K562 (cell line): ENCODE data around the gene KIFC3. TPM values are rescaled to one million over a fixed set of nuclear protein-coding genes. Genes with fewer than 3 reads are reported as not detected.

Experiments used
- ATAC-seq: fragments of 200-7000 bp; cut with Tn5 transposase; 3 replicates; pipeline ENCODE4 v1.9.1; 2020; ENCODE audit warnings: moderate library complexity
- BruUV-seq: library from RNA; stranded (reverse); fragments of 400-500 nt; replicated peaks from 2 replicates; lab custom pipeline; 2021; lab: Mats Ljungman, UMichigan
- CTCF ChIA-PET: fragments of 300-600 bp; formaldehyde crosslinking; extraction: SDS; loops from one replicate; lab custom pipeline; 2021; ENCODE audit warnings: low intra/inter-chr PET ratio; lab: Yijun Ruan, JAX
- POLR2A ChIA-PET: fragments of 300-600, 350-650 bp; sonication (Branson Sonifier 250); formaldehyde crosslinking; extraction: SDS; loops from one replicate; lab custom pipeline; 2021; ENCODE audit warnings: antibody characterized with exemption, inconsistent platforms; lab: Yijun Ruan, JAX
- DNase-seq, 4 experiments: peaks; one replicate each; pipeline versions ENCODE4 v3.0.0 to v3.0.0-alpha.2; 2011 to 2018; ENCODE audit warnings: low spot score in 3 of 4, mixed read lengths in 3 of 4; ENCODE audit errors: extremely low read depth in 1 of 4
- FAIRE-seq: peaks from 2 replicates; lab custom pipeline; 2011; peaks lifted over from hg19 to GRCh38; lab: Jason Lieb, UNC
- H2AFZ ChIP-seq: 2 replicates; pipeline ENCODE4 v1.6.0; 2011; ENCODE audit warnings: low read depth, low read length, control low read depth, inconsistent platforms
- H3K27ac ChIP-seq: fragments of 200-600 bp; 3 replicates; pipeline ENCODE4 v1.8.0; 2011; ENCODE audit warnings: low read depth, mild to moderate bottlenecking, control low read depth, inconsistent platforms, low read length, moderate library complexity, mixed read lengths; ENCODE audit errors: extremely low read depth
- H3K27me3 ChIP-seq, 2 experiments: fragments of 300-600 bp in 1 of 2; 2 replicates in 1 of 2; 3 replicates in 1 of 2; pipeline versions ENCODE4 v1.6.0 to v1.8.0; 2011; ENCODE audit warnings: inconsistent platforms in 2 of 2, low read length in 2 of 2, mild to moderate bottlenecking in 1 of 2, mixed read lengths in 1 of 2, moderate library complexity in 1 of 2; ENCODE audit not compliant: control insufficient read depth in 2 of 2, insufficient read depth in 2 of 2
- H3K36me3 ChIP-seq: fragments of 300-600 bp; 3 replicates; pipeline ENCODE4 v1.8.0; 2011; ENCODE audit warnings: mild to moderate bottlenecking, low read length, inconsistent platforms; ENCODE audit not compliant: control insufficient read depth, insufficient read depth
- H3K4me1 ChIP-seq, 2 experiments: fragments of 200-600 bp in 1 of 2; replicated peaks in 1 of 2; 2 replicates in 1 of 2; 3 replicates in 1 of 2; pipeline versions ENCODE4 v1.5.1 to v1.8.0; 2011; ENCODE audit warnings: inconsistent platforms in 2 of 2, low read length in 2 of 2, mild to moderate bottlenecking in 1 of 2, mixed read lengths in 1 of 2, moderate library complexity in 1 of 2; ENCODE audit not compliant: control insufficient read depth in 2 of 2, insufficient read depth in 2 of 2
- H3K4me2 ChIP-seq: 2 replicates; pipeline ENCODE4 v1.6.1; 2011; ENCODE audit warnings: low read length, control low read depth, inconsistent platforms, mixed read lengths; ENCODE audit not compliant: insufficient read depth
- H3K4me3 ChIP-seq: fragments of 200-600 bp; sonication (generic), shearing (Covaris generic); 2 replicates; pipeline ENCODE4 v1.5.1; 2016; ENCODE audit warnings: control low read depth, inconsistent platforms
- H3K79me2 ChIP-seq: fragments of 200-600 bp; 3 replicates; pipeline ENCODE4 v1.8.0; 2011; ENCODE audit warnings: low read length, inconsistent platforms; ENCODE audit not compliant: control insufficient read depth, insufficient read depth
- H3K9ac ChIP-seq, 2 experiments: 2 replicates each; pipeline versions ENCODE4 v1.6.0 to v1.6.1; 2011; ENCODE audit warnings: low read depth in 2 of 2, low read length in 2 of 2, control low read depth in 1 of 2, inconsistent platforms in 1 of 2, mild to moderate bottlenecking in 1 of 2, mixed read lengths in 1 of 2; ENCODE audit not compliant: insufficient read depth in 1 of 2
- H3K9me1 ChIP-seq: one replicate; pipeline ENCODE4 v1.6.0; 2011; ENCODE audit warnings: inconsistent platforms, mild to moderate bottlenecking, low read length, moderate library complexity; ENCODE audit not compliant: control insufficient read depth, insufficient read depth
- H3K9me3 ChIP-seq: replicated peaks from 2 replicates; pipeline ENCODE4 v1.5.1; 2011; ENCODE audit warnings: low read depth, low read length, inconsistent platforms; ENCODE audit not compliant: control insufficient read depth, insufficient read depth
- H4K20me1 ChIP-seq: replicated peaks from 2 replicates; pipeline ENCODE4 v1.6.1; 2011; ENCODE audit warnings: low read length, inconsistent platforms, mixed read lengths; ENCODE audit not compliant: control insufficient read depth, insufficient read depth
- ADNP ChIP-seq: fragments of 200-800 bp; sonication (Bioruptor generic); IDR thresholded peaks from 2 replicates; pipeline ENCODE4 v1.6.1; 2016; ENCODE audit warnings: missing genetic modification characterization, missing compliant biosample characterization
- CBX8 ChIP-seq: fragments of 200-600 bp; sonication (generic); IDR thresholded peaks from 2 replicates; pipeline ENCODE4 v1.6.1; 2012; ENCODE audit warnings: borderline replicate concordance, mixed run types, low read depth, mild to moderate bottlenecking, moderate library complexity, mixed read lengths, low read length, control low read depth, inconsistent platforms; ENCODE audit not compliant: poor library complexity, severe bottlenecking; ENCODE audit errors: extremely low read depth
- EGR1 ChIP-seq: fragments of 450-650 bp; conservative IDR thresholded peaks from 2 replicates; pipeline ENCODE4 v1.6.1; 2017; ENCODE audit warnings: mild to moderate bottlenecking
- EP300 ChIP-seq: IDR thresholded peaks from 2 replicates; pipeline ENCODE4 v1.6.1; 2012; ENCODE audit warnings: low read length, improper control_type of control experiment
- GATAD2B ChIP-seq: fragments of 450-650 bp; IDR thresholded peaks from 2 replicates; pipeline ENCODE4 v1.6.1; 2017; ENCODE audit warnings: mild to moderate bottlenecking, borderline replicate concordance
- NFIC ChIP-seq: fragments of 450-650 bp; IDR thresholded peaks from 2 replicates; pipeline ENCODE4 v1.6.1; 2017; ENCODE audit warnings: mild to moderate bottlenecking, inconsistent platforms
- OTX1 ChIP-seq: fragments of 450-650 bp; formaldehyde crosslinking; IDR thresholded peaks from 2 replicates; pipeline ENCODE4 v1.4.0; 2022; ENCODE audit warnings: mild to moderate bottlenecking
- TRIM28 ChIP-seq: fragments of 450-650 bp; IDR thresholded peaks from 2 replicates; pipeline ENCODE4 v1.6.1; 2017
- XRCC4 ChIP-seq: IDR thresholded peaks from one replicate; pipeline ENCODE4 v1.6.1; 2011; ENCODE audit not compliant: insufficient read depth, insufficient read length; ENCODE audit errors: extremely low read depth
- ZBTB5 ChIP-seq: fragments of 450-650 bp; IDR thresholded peaks from 2 replicates; pipeline ENCODE4 v1.6.1; 2017; ENCODE audit warnings: antibody characterized with exemption
- ZNF830 ChIP-seq: fragments of 250-450 bp; sonication (Bioruptor Pico); IDR thresholded peaks from 2 replicates; pipeline ENCODE4 v1.5.0; 2021; ENCODE audit warnings: mild to moderate bottlenecking
- WGBS: fragments of 100-300 bp; shearing (Covaris generic); methylation state at CpG from one replicate; pipeline ENCODE4 v1.1.6; 2016; ENCODE audit warnings: low coverage, mixed read lengths; ENCODE audit not compliant: insufficient coverage; ENCODE audit errors: missing lambda C conversion rate; 5-methylcytosine and 5-hydroxymethylcytosine counted together
- in situ Hi-C: fragments of 300-500 bp; cut with MboI; formaldehyde crosslinking; loops from 4 replicates; pipeline ENCODE4 v1.15.0; 2018; ENCODE audit warnings: inconsistent platforms, mixed read lengths
- intact Hi-C: fragments of 100-400 bp; cut with micrococcal nuclease; formaldehyde crosslinking; loops from 2 replicates; pipeline ENCODE4 v1.14.2; 2022
- polyA plus RNA-seq, 8 experiments: library from polyadenylated mRNA; depleted of rRNA in 4 of 8; stranded (reverse) in 5 of 8; unstranded in 3 of 8; fragments of >200 nt; fragmentation: Nextera tagmentation in 2 of 8; fragmentation: Illumina TruSeq in 1 of 8; extraction: Ambion mirVana in 2 of 8; extraction: Trizol in 1 of 8; gene quantifications; 2 replicates each; pipeline versions ENCODE4 v1.2.1 to v1.2.3, GENCODE V29; 2011 to 2014; ENCODE audit warnings: inconsistent platforms in 1 of 8, missing spikeins in 1 of 8
- total RNA-seq, 7 experiments: library from RNA; depleted of rRNA in 6 of 7; stranded (reverse); fragments of >200 nt in 6 of 7; fragmentation: Illumina TruSeq in 2 of 7; extraction: Trizol in 2 of 7; gene quantifications; 2 replicates each; pipeline versions ENCODE4 v1.2.1 to v1.2.3, GENCODE V29; 2011 to 2021; ENCODE audit warnings: low replicate concordance in 1 of 7
- TF ChIP-seq, protein P1 (sequence below): fragments of 450-650 bp; formaldehyde crosslinking; IDR thresholded peaks from 2 replicates; pipeline ENCODE4 v1.4.0; 2022; ENCODE audit warnings: missing genetic modification characterization

The KIFC3 gene
- total and polyA plus RNA-seq, 9 of the 15 experiments (the other 6 are each of a cell fraction or from before 2014, with no cell fraction given), result 0.23 to 105 (median 26.2) TPM

DNA sequence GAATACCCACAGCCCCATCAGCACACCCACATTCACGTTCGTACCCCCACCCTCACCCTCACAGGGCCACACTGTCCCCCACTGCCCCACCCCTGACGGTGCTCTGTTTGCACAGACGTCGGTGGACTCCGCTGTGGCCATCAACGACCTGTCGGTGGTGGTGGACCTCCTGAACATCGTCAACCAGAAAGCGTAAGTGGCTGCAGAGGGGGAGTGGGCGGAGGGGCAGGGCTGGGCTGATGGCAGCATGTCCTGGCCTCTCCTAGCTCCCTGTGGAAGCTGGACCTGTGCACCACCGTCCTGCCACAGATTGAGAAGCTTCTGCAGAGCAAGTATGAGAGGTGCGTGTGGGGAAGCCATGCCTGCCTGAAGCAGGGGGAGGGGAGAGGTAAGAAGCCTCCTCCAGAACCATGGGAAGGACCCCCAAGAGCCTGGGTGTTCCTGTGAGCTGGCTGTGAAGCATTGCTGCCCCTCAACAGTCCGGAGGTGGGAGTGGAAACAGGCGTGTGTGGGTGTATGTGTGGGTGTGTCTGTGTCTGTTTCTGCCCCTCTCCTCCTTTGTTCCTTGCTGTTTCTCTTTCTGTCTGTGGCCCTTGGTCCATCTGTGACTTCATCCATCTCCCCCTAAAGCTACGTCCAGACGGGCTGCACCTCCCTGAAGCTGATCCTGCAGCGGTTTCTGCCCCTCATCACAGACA lies 46.4 kb downstream of the KIFC3 start:
- POLR2A ChIA-PET, result interaction anchor here (0.6 to 1.4 kb wide), 6 partner anchors 11 to 234 kb away, joined by 3 to 5 read pairs (median 4); partner anchors contain the start of gene KATNB1
- H2AFZ ChIP-seq, result no peak overlapping the region

More for the DNA sequence above, 46.4 kb downstream of the KIFC3 start:
- no peak for DNase-seq
- no TSS peak for BruUV-seq
- ATAC-seq, result no peak
- TF ChIP-seq ZBTB5 (no peak), XRCC4 (no peak), ZNF830 (CRISPR knock-in tag) (no peak), OTX1 (CRISPR knock-in tag) (0 out of 2 replicates have a peak, but pooled peaks have one; percentile 28), GATAD2B (no peak), EGR1 (peak; percentile 86), EP300 (no peak), NFIC (no peak), CBX8 (no peak), ADNP (tag) (no peak), TRIM28 (no peak)
- TF ChIP-seq, protein P1, sequence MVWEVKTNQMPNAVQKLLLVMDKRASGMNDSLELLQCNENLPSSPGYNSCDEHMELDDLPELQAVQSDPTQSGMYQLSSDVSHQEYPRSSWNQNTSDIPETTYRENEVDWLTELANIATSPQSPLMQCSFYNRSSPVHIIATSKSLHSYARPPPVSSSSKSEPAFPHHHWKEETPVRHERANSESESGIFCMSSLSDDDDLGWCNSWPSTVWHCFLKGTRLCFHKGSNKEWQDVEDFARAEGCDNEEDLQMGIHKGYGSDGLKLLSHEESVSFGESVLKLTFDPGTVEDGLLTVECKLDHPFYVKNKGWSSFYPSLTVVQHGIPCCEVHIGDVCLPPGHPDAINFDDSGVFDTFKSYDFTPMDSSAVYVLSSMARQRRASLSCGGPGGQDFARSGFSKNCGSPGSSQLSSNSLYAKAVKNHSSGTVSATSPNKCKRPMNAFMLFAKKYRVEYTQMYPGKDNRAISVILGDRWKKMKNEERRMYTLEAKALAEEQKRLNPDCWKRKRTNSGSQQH, result no peak
- TF ChIP-seq, all 486 proteins: peak for 2
- Histone ChIP-seq H3K36me3 (peaks cover 82% of the 10 kb centered on the region; the same call in 2 of the 3 replicates), H3K9me1 (no peaks in the 10 kb centered on the region), H3K9ac (no peak overlapping the region), H3K79me2 (no peaks in the 10 kb centered on the region), H3K9me3 (no peaks in the 10 kb centered on the region), H3K27ac (no peak overlapping the region), H4K20me1 (peaks cover 4% of the 10 kb centered on the region), H3K4me3 (no peak overlapping the region), H3K27me3 (no peaks in the 10 kb centered on the region), H3K4me1 (peaks cover 0 to 62% of the 10 kb centered on the region in 2 experiments; a peak in 3 of 5 replicates), H3K4me2 (no peak overlapping the region)
- WGBS, result 67% methylated on average over 17 of the region's 18 CpGs
- no peak for FAIRE-seq
- intact Hi-C loops, result loop anchor here (2.0 kb wide), 1 partner anchor 245 kb away; the partner anchor contains the start of genes USB1 and ZNF319
- in situ Hi-C loops, result loop anchor here (10.0 kb wide), 1 partner anchor 249 kb away; the partner anchor contains the start of genes USB1 and ZNF319
- CTCF ChIA-PET, result no interaction called here
